ENCODE measurements around the gene KDM4B.
"Not testable (repeated sequence)": the region's sequence is repeated elsewhere in the genome, so short reads cannot be mapped to it uniquely, and the experiment has no call there.

KDM4B gene

GRCh38 chr19:5164845-5165696 is 196.2 kb downstream of the KDM4B start:
- not testable (repeated sequence) for DNase-seq (ENCODE audit: low read depth in 2 of 2)

GRCh38 chr19:5165697-5166019 is 196.7 kb downstream of the KDM4B start:
- no peak overlapping the region for H3K4me3 ChIP-seq (replicated peaks in 1 of 2; ENCODE audit: low read depth in 2 of 2, low read length in 2 of 2)
- DNase-seq (ENCODE audit: low read depth in 2 of 2) = no peak
- no peak for TF ChIP-seq CTCF (IDR thresholded peaks at IDR 0.05; ENCODE audit: low read depth, low read length)

More at GRCh38 chr19:5164845-5165696, 196.2 kb downstream of the KDM4B start:
- H3K4me3 ChIP-seq (replicated peaks in 1 of 2; ENCODE audit: low read depth in 2 of 2, low read length in 2 of 2) = not testable (repeated sequence)

GRCh38 chr19:5166262-5166661 is 197.3 kb downstream of the KDM4B start:
- TF ChIP-seq CTCF (IDR thresholded peaks at IDR 0.05; ENCODE audit: low read depth, low read length) = no peak
- DNase-seq (ENCODE audit: low read depth in 2 of 2) = peak; percentile 38 to 65

GRCh38 chr19:5170329-5170745 is 201.4 kb downstream of the KDM4B start:
- DNase-seq (ENCODE audit: low read depth in 2 of 2) = no peak
- no peak overlapping the region for H3K4me3 ChIP-seq (replicated peaks in 1 of 2; ENCODE audit: low read depth in 2 of 2, low read length in 2 of 2)
- TF ChIP-seq CTCF (IDR thresholded peaks at IDR 0.05; ENCODE audit: low read depth, low read length) = peak; percentile 66

More at GRCh38 chr19:5166262-5166661, 197.3 kb downstream of the KDM4B start:
- no peak overlapping the region for H3K4me3 ChIP-seq (replicated peaks in 1 of 2; ENCODE audit: low read depth in 2 of 2, low read length in 2 of 2)

- H3K4me3 ChIP-seq (replicated peaks in 1 of 2; ENCODE audit: low read depth in 2 of 2, low read length in 2 of 2) = no peak overlapping the region
- TF ChIP-seq CTCF (IDR thresholded peaks at IDR 0.05; ENCODE audit: low read depth, low read length) = no peak
- DNase-seq (ENCODE audit: low read depth in 2 of 2) = no peak
Observed at GRCh38 chr19:5171711-5172110, 202.8 kb downstream of the KDM4B start.

GRCh38 chr19:5172859-5173630 is 204.1 kb downstream of the KDM4B start:
- no peak overlapping the region for H3K4me3 ChIP-seq (replicated peaks in 1 of 2; ENCODE audit: low read depth in 2 of 2, low read length in 2 of 2)
- no peak for TF ChIP-seq CTCF (IDR thresholded peaks at IDR 0.05; ENCODE audit: low read depth, low read length)
- DNase-seq (ENCODE audit: low read depth in 2 of 2) = peak; percentile 87 to 98

- no peak for DNase-seq (ENCODE audit: low read depth in 2 of 2)
- no peak for TF ChIP-seq CTCF (IDR thresholded peaks at IDR 0.05; ENCODE audit: low read depth, low read length)
- no peak overlapping the region for H3K4me3 ChIP-seq (replicated peaks in 1 of 2; ENCODE audit: low read depth in 2 of 2, low read length in 2 of 2)
Observed at GRCh38 chr19:5173993-5174392, 205.1 kb downstream of the KDM4B start.

All from cardiac fibroblast (primary cell).